ENCODE measurements around the gene RCOR3. TPM values are rescaled to one million over a fixed set of nuclear protein-coding genes. Genes with fewer than 3 reads are reported as not detected.

Gene RCOR3
- total RNA-seq, 1 donor from 2014 or later = 18.9 TPM

GRCh38 chr1:211326140-211326527 lies 67.0 kb downstream of the RCOR3 start:
- ATAC-seq = no peak

GRCh38 chr1:211326528-211327345 lies 67.6 kb downstream of the RCOR3 start, which contains the start of gene TRAF5:
TSS of gene TRAF5 (plus strand) at chr1:211326833. CDS start at chr1:211353240, 26,407 bp downstream.
- ATAC-seq = peak; percentile 19

GRCh38 chr1:211327346-211327921 lies 68.3 kb downstream of the RCOR3 start:
- ATAC-seq = peak; percentile 3

GRCh38 chr1:211328084-211328694 lies 69.0 kb downstream of the RCOR3 start:
- no peak for ATAC-seq

- no peak for ATAC-seq
These were observed 69.8 kb downstream of the RCOR3 start for GRCh38 chr1:211328866-211329475.

GRCh38 chr1:211329764-211330201 lies 70.6 kb downstream of the RCOR3 start:
- peak; percentile 49 for ATAC-seq

- no peak for ATAC-seq
These were observed 71.2 kb downstream of the RCOR3 start for GRCh38 chr1:211330282-211330936.

- ATAC-seq = peak; percentile 83
These were observed 72.0 kb downstream of the RCOR3 start for GRCh38 chr1:211331011-211331709.

- ATAC-seq = no peak
These were observed 73.0 kb downstream of the RCOR3 start for GRCh38 chr1:211332036-211332616.

- ATAC-seq = no peak
These were observed 73.7 kb downstream of the RCOR3 start for GRCh38 chr1:211332830-211333229.

- no peak for ATAC-seq
These were observed 74.7 kb downstream of the RCOR3 start for GRCh38 chr1:211333906-211334305.

GRCh38 chr1:211334986-211335385 lies 75.8 kb downstream of the RCOR3 start:
- ATAC-seq = no peak

- ATAC-seq = peak; percentile 27
These were observed 76.5 kb downstream of the RCOR3 start for GRCh38 chr1:211335522-211336157.

- ATAC-seq = no peak
These were observed 77.0 kb downstream of the RCOR3 start for GRCh38 chr1:211336161-211336560.

GRCh38 chr1:211336775-211337174 lies 77.6 kb downstream of the RCOR3 start:
- ATAC-seq = no peak

GRCh38 chr1:211337430-211338223 lies 78.5 kb downstream of the RCOR3 start:
- ATAC-seq = no peak

GRCh38 chr1:211338224-211338620 lies 79.1 kb downstream of the RCOR3 start:
- no peak for ATAC-seq

GRCh38 chr1:211339631-211340041 lies 80.5 kb downstream of the RCOR3 start:
- ATAC-seq = no peak

GRCh38 chr1:211340622-211341507 lies 81.7 kb downstream of the RCOR3 start:
- ATAC-seq = peak; percentile 29

Measured in esophagus mucosa (tissue), 1 donor.